Peyer's patch (tissue), 4 donors: ENCODE data around the gene AJAP1.

Experiments
- CTCF ChIP-seq, 6 experiments: fragments of 450-650 bp in 4 of 6; fragments of 200-600 bp in 2 of 6; sonication (generic) in 1 of 6; IDR thresholded peaks; one replicate each; pipeline ENCODE4 v1.5.1; 2017 to 2019; ENCODE audit warnings: antibody characterized with exemption in 6 of 6, mild to moderate bottlenecking in 3 of 6, moderate library complexity in 1 of 6
- POLR2A ChIP-seq, 2 donors: fragments of 450-650 bp; IDR thresholded peaks; one replicate each; pipeline ENCODE4 v1.5.1; 2017; ENCODE audit warnings: antibody characterized with exemption in 2 of 2, mild to moderate bottlenecking in 2 of 2, moderate library complexity in 2 of 2

GRCh38 chr1:4770713-4771112 is 116.3 kb downstream of the AJAP1 start:
- TF ChIP-seq CTCF (IDR thresholded peaks at IDR 0.05) (no peak), POLR2A (IDR thresholded peaks at IDR 0.05) (no peak)
